Measurements from ENCODE around the gene NLRP11. TPM values are rescaled to one million over a fixed set of nuclear protein-coding genes. Genes with fewer than 3 reads are reported as not detected.

Gene NLRP11
- total RNA-seq, 1 donor from 2014 or later = not detected

- no peak overlapping the region for H3K4me3 ChIP-seq (ENCODE audit: low read depth, low read length)
- DNase-seq (ENCODE audit: low read depth) = no peak
- TF ChIP-seq, protein P1, sequence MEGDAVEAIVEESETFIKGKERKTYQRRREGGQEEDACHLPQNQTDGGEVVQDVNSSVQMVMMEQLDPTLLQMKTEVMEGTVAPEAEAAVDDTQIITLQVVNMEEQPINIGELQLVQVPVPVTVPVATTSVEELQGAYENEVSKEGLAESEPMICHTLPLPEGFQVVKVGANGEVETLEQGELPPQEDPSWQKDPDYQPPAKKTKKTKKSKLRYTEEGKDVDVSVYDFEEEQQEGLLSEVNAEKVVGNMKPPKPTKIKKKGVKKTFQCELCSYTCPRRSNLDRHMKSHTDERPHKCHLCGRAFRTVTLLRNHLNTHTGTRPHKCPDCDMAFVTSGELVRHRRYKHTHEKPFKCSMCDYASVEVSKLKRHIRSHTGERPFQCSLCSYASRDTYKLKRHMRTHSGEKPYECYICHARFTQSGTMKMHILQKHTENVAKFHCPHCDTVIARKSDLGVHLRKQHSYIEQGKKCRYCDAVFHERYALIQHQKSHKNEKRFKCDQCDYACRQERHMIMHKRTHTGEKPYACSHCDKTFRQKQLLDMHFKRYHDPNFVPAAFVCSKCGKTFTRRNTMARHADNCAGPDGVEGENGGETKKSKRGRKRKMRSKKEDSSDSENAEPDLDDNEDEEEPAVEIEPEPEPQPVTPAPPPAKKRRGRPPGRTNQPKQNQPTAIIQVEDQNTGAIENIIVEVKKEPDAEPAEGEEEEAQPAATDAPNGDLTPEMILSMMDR (conservative IDR thresholded peaks at IDR 0.05; ENCODE audit: low read depth, low read length) = no peak
Observed at GRCh38 chr19:55830656-55831055, 1.1 kb downstream of the NLRP11 start.

DNA sequence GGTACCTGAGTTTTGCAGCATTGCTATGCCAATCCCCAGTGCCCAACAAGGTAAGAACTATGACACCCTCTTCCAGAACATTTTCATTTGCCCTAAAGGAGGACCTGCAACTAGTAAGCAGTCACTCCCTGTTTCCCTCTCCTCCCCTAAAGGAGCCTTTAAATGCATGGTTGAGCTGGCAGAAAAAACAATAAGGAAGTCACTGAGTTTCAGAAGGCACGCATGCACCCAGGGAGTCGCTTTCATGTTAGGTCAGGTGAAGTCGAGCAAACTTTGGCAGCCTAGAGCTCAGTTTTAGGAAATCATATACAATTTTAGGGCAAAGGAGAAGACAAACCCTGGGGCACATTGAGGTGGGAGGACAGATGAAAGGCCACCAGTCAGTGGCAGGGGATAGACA is 11.8 kb downstream of the NLRP11 start:
- no peak for DNase-seq (ENCODE audit: low read depth)
- TF ChIP-seq, protein P1 (conservative IDR thresholded peaks at IDR 0.05; ENCODE audit: low read depth, low read length) = no peak
- H3K4me3 ChIP-seq (ENCODE audit: low read depth, low read length) = no peak overlapping the region

DNA sequence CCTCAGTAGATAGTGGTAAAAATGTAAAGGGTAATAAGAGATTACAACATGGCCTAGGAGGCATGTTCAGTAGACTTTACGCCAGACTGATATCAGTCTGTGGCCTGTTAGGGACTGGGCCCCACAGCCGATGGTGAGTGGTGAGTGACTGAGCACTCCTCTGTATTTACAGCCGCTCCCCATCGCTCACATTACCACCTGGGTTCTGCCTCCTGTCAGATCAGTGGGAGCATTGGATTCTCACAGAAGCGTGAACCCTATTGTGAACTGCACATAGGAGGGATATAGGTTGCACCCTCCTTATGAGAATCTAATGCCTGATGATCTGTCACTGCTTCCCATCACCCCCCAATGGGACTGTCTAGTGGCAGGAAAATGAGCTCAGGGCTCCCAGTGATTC is 17.9 kb downstream of the NLRP11 start:
- no peak overlapping the region for H3K4me3 ChIP-seq (ENCODE audit: low read depth, low read length)
- no peak for DNase-seq (ENCODE audit: low read depth)
- TF ChIP-seq, protein P1 (conservative IDR thresholded peaks at IDR 0.05; ENCODE audit: low read depth, low read length) = no peak

GRCh38 chr19:55812449-55812848 is 19.4 kb downstream of the NLRP11 start:
- no peak for DNase-seq (ENCODE audit: low read depth)
- TF ChIP-seq, protein P1 (conservative IDR thresholded peaks at IDR 0.05; ENCODE audit: low read depth, low read length) = no peak
- no peak overlapping the region for H3K4me3 ChIP-seq (ENCODE audit: low read depth, low read length)

DNA sequence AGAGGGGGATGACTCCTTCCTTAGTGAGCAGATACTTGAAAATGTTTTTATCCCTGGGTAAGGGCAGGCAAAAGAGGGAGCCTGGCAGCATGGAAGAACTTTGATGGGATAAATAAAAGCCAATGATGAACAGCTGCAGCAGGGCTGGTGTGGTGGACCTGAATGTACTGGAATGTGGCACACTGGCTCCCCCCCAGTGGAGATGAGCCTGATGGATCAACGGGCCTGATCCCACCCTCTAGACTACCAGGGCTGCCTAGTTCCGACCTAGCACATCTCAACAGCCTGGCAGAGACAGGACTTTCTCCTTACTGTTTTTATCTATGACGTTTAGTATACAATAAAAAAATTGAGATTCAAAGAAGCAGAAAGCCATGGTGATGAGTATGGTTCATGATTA is 20.5 kb downstream of the NLRP11 start:
- TF ChIP-seq, protein P1 (conservative IDR thresholded peaks at IDR 0.05; ENCODE audit: low read depth, low read length) = no peak
- H3K4me3 ChIP-seq (ENCODE audit: low read depth, low read length) = no peak overlapping the region
- DNase-seq (ENCODE audit: low read depth) = no peak

- no peak for DNase-seq (ENCODE audit: low read depth)
- H3K4me3 ChIP-seq (ENCODE audit: low read depth, low read length) = no peak overlapping the region
- TF ChIP-seq, protein P1 (conservative IDR thresholded peaks at IDR 0.05; ENCODE audit: low read depth, low read length) = peak; percentile 45
Observed at GRCh38 chr19:55809381-55810058, 22.3 kb downstream of the NLRP11 start.

DNA sequence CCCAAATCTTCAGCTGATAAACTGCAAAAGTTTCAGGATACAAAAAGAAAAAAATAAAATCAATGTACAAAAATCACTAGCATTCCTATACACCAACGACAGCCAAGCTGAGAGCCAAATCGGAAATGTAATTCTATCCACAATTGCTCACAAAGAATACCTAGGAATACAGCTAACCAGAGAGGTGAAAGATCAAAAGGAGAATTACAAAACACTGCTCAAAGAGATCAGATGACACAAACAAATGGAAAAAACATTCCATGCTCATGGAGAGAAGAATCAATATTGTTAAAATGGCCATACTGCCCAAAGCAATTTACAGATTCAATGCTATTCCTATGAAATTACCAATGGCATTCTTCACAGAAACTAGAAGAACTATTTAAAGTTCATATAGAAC is 29.5 kb downstream of the NLRP11 start:
- no peak overlapping the region for H3K4me3 ChIP-seq (ENCODE audit: low read depth, low read length)
- TF ChIP-seq, protein P1 (conservative IDR thresholded peaks at IDR 0.05; ENCODE audit: low read depth, low read length) = no peak
- no peak for DNase-seq (ENCODE audit: low read depth)

Data from epithelial cell of proximal tubule (primary cell).